CD14-positive monocyte (primary cell): ENCODE results near the gene WDR45B. TPM values are rescaled to one million over a fixed set of nuclear protein-coding genes. Genes with fewer than 3 reads are reported as not detected.
"Not testable (repeated sequence)": the region's sequence is repeated elsewhere in the genome, so short reads cannot be mapped to it uniquely, and the experiment has no call there.

Source experiments
- DNase-seq, 3 donors: peaks; one replicate each; pipeline ENCODE4 v3.0.0-alpha.2; 2011 to 2022
- H2AFZ ChIP-seq: 2 replicates; pipeline ENCODE4 v1.6.0; 2012; ENCODE audit warnings: mild to moderate bottlenecking, low read depth, low read length, inconsistent platforms; ENCODE audit not compliant: insufficient read depth, poor library complexity, severe bottlenecking
- H3K27ac ChIP-seq, 2 donors: 1 replicate in 1 of 2; 2 replicates in 1 of 2; pipeline ENCODE4 v1.5.1; 2012 to 2013; ENCODE audit warnings: low read length in 2 of 2, control low read depth in 1 of 2, inconsistent platforms in 1 of 2, low read depth in 1 of 2, mild to moderate bottlenecking in 1 of 2
- H3K27me3 ChIP-seq, 2 donors: one replicate each; pipeline versions ENCODE4 v1.6.0 to v1.6.1; 2011 to 2013; ENCODE audit warnings: low read length in 2 of 2; ENCODE audit not compliant: control insufficient read depth in 2 of 2, insufficient read depth in 2 of 2
- H3K36me3 ChIP-seq, 2 donors: replicated peaks in 1 of 2; 1 replicate in 1 of 2; 2 replicates in 1 of 2; pipeline versions ENCODE4 v1.5.1 to v1.6.1; 2012 to 2013; ENCODE audit warnings: low read length in 2 of 2, control low read depth in 1 of 2, inconsistent platforms in 1 of 2, mild to moderate bottlenecking in 1 of 2; ENCODE audit not compliant: insufficient read depth in 2 of 2, control insufficient read depth in 1 of 2
- H3K4me1 ChIP-seq, 2 donors: 1 replicate in 1 of 2; 2 replicates in 1 of 2; pipeline versions ENCODE4 v1.5.1 to v1.6.1; 2012 to 2013; ENCODE audit warnings: low read length in 2 of 2, control low read depth in 1 of 2, inconsistent platforms in 1 of 2, mild to moderate bottlenecking in 1 of 2, moderate library complexity in 1 of 2; ENCODE audit not compliant: insufficient read depth in 2 of 2, control insufficient read depth in 1 of 2
- H3K4me2 ChIP-seq: replicated peaks from 2 replicates; pipeline ENCODE3; 2012; ENCODE audit warnings: low read length, moderate library complexity, mild to moderate bottlenecking; ENCODE audit not compliant: poor library complexity, severe bottlenecking; ENCODE audit errors: extremely low read depth
- H3K4me3 ChIP-seq, 3 experiments: fragments of 200-600 bp in 1 of 3; sonication (generic) in 1 of 3; replicated peaks in 1 of 3; 1 replicate in 2 of 3; 2 replicates in 1 of 3; pipeline ENCODE4 v1.5.1; 2011 to 2013; ENCODE audit warnings: low read length in 3 of 3, mild to moderate bottlenecking in 3 of 3, control low read depth in 2 of 3, low read depth in 2 of 3, inconsistent platforms in 1 of 3, moderate library complexity in 1 of 3
- H3K79me2 ChIP-seq: 2 replicates; pipeline ENCODE4 v1.6.0; 2012; ENCODE audit warnings: mild to moderate bottlenecking, control low read depth, inconsistent platforms, low read length, moderate library complexity; ENCODE audit not compliant: insufficient read depth
- H3K9ac ChIP-seq: 2 replicates; pipeline ENCODE4 v1.6.0; 2017; ENCODE audit warnings: low read length, mild to moderate bottlenecking; ENCODE audit not compliant: insufficient read depth, poor library complexity, severe bottlenecking
- H3K9me3 ChIP-seq, 2 donors: replicated peaks in 1 of 2; 1 replicate in 1 of 2; 2 replicates in 1 of 2; pipeline versions ENCODE4 v1.5.1 to v1.6.1; 2012 to 2013; ENCODE audit warnings: low read length in 2 of 2, control low read depth in 1 of 2; ENCODE audit not compliant: control insufficient read depth in 1 of 2, insufficient read depth in 1 of 2
- H4K20me1 ChIP-seq: 2 replicates; pipeline ENCODE4 v1.6.0; 2012; ENCODE audit warnings: mild to moderate bottlenecking, low read length, control low read depth, moderate library complexity; ENCODE audit not compliant: insufficient read depth
- H3K27ac Mint-ChIP-seq, 7 donors: one replicate each; pipeline ENCODE4 v1.8.0; 2020; ENCODE audit warnings: mild to moderate bottlenecking in 7 of 7, mixed read lengths in 7 of 7, moderate library complexity in 6 of 7, inconsistent platforms in 2 of 7
- H3K27me3 Mint-ChIP-seq, 3 donors: one replicate each; pipeline ENCODE4 v1.8.0; 2021 to 2022; ENCODE audit warnings: low read depth in 3 of 3, mild to moderate bottlenecking in 3 of 3, mixed read lengths in 3 of 3, moderate library complexity in 3 of 3, inconsistent platforms in 1 of 3
- H3K36me3 Mint-ChIP-seq, 2 donors: one replicate each; pipeline ENCODE4 v1.8.0; 2020; ENCODE audit warnings: mixed read lengths in 2 of 2, inconsistent platforms in 1 of 2, mild to moderate bottlenecking in 1 of 2
- H3K4me1 Mint-ChIP-seq: one replicate; pipeline ENCODE4 v1.8.0; 2020; ENCODE audit warnings: mild to moderate bottlenecking, mixed read lengths
- H3K4me3 Mint-ChIP-seq, 2 donors: one replicate each; pipeline ENCODE4 v1.8.0; 2020; ENCODE audit warnings: mild to moderate bottlenecking in 2 of 2, mixed read lengths in 2 of 2, moderate library complexity in 1 of 2
- H3K9me3 Mint-ChIP-seq, 7 donors: one replicate each; pipeline ENCODE4 v1.8.0; 2020 to 2022; ENCODE audit warnings: mixed read lengths in 7 of 7, mild to moderate bottlenecking in 6 of 7, moderate library complexity in 6 of 7, inconsistent platforms in 2 of 7
- CTCF ChIP-seq: fragments of 200-600 bp; IDR thresholded peaks from one replicate; pipeline ENCODE4 v1.8.0; 2022; ENCODE audit warnings: antibody characterized with exemption, mild to moderate bottlenecking
- WGBS: methylation state at CpG from one replicate; pipeline ENCODE4 v1.1.5; 2013; ENCODE audit warnings: missing lambda C conversion rate; ENCODE audit not compliant: insufficient coverage; 5-methylcytosine and 5-hydroxymethylcytosine counted together
- intact Hi-C, 2 donors: fragments of 100-400 bp; cut with micrococcal nuclease; formaldehyde crosslinking; loops; one replicate each; pipeline versions ENCODE4 v1.15.0 to v1.15.1; 2023
- polyA plus RNA-seq, 3 donors: library from polyadenylated mRNA; depleted of rRNA in 1 of 3; unstranded in 2 of 3; stranded (reverse) in 1 of 3; fragments of 300-500 nt in 2 of 3; fragments of >200 nt in 1 of 3; fragmentation: Illumina TruSeq in 2 of 3; gene quantifications; 1 replicate in 2 of 3; 2 replicates in 1 of 3; pipeline ENCODE4 v1.2.3, GENCODE V29; 2012 to 2021

The WDR45B gene
- polyA plus RNA-seq, 3 donors = 42.6 to 82.6 (median 60.3) TPM

- H3K79me2 ChIP-seq = no peaks in the 10 kb centered on the region
- Mint-ChIP-seq H3K36me3 (peaks cover 57 to 68% of the 10 kb centered on the region in 2 donors), H3K27me3 (peaks cover 0 to 2% (median 0%) of the 10 kb centered on the region in 3 donors), H3K4me1 (peaks cover 10% of the 10 kb centered on the region), H3K27ac (peak overlapping the region in 5 of 7 donors; percentile 58 to 88 (median 61)), H3K9me3 (no peaks in the 10 kb centered on the region), H3K4me3 (no peak overlapping the region)
- H2AFZ ChIP-seq = no peak overlapping the region
- peaks cover 7 to 8% of the 10 kb centered on the region in 2 donors for H3K4me1 ChIP-seq
- no peaks in the 10 kb centered on the region for H3K9me3 ChIP-seq
- H3K27me3 ChIP-seq = no peaks in the 10 kb centered on the region
- H3K27ac ChIP-seq = peak overlapping the region in 1 of 2 donors; percentile 32
- intact Hi-C loops = no loop called here
- H3K4me3 ChIP-seq = no peak overlapping the region
- no peak overlapping the region for H3K9ac ChIP-seq
- H3K4me2 ChIP-seq = no peak overlapping the region
- H3K36me3 ChIP-seq = peaks cover 37 to 68% of the 10 kb centered on the region in 2 donors
- H4K20me1 ChIP-seq = no peaks in the 10 kb centered on the region
- peak in 2 of 3 donors; percentile 29 to 67 for DNase-seq
- WGBS = 85% methylated on average over 4 of the region's 8 CpGs
- no peak for TF ChIP-seq CTCF
These were observed 66.0 kb downstream of the WDR45B start for GRCh38 chr17:82582213-82582612.

DNA sequence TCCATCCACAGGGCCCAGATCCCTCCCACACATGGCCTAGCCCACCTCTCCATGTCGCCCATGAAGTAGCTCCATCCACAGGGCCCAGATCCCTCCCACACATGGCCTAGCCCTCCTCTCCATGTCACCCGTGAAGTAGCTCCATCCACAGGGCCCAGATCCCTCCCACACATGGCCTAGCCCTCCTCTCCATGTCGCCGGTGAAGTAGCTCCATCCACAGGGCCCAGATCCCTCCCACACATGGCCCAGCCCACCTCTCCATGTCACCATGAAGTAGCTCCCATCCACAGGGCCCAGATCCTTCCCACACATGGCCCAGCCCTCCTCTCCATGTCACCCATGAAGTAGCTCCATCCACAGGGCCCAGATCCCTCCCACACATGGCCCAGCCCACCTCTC, 68.3 kb downstream of the WDR45B start:
- 96% methylated on average over 2 of the region's 4 CpGs for WGBS

More for the DNA sequence above, 68.3 kb downstream of the WDR45B start:
- H3K9ac ChIP-seq, H3K4me2 ChIP-seq, H3K79me2 ChIP-seq, H3K27me3 Mint-ChIP-seq, H3K4me3 Mint-ChIP-seq, H3K4me1 Mint-ChIP-seq, H3K4me3 ChIP-seq, H3K27me3 ChIP-seq, H2AFZ ChIP-seq, intact Hi-C loops, H4K20me1 ChIP-seq, H3K27ac ChIP-seq, H3K9me3 Mint-ChIP-seq, H3K9me3 ChIP-seq, H3K4me1 ChIP-seq, DNase-seq: not testable (repeated sequence)
- peaks cover 49 to 74% of the 10 kb centered on the region in 2 donors for H3K36me3 ChIP-seq
- H3K27ac Mint-ChIP-seq = peak overlapping the region in 4 of 7 donors; percentile 10 to 61 (median 37)
- peaks cover 59 to 74% of the 10 kb centered on the region in 2 donors for H3K36me3 Mint-ChIP-seq
